SK-N-SH treated with all-trans-retinoic acid at 6 μM for 48 hours (cell line): ENCODE results near the gene ERC1.
"Not testable (repeated sequence)": the region's sequence is repeated elsewhere in the genome, so short reads cannot be mapped to it uniquely, and the experiment has no call there.

ENCODE experiments used
- ATAC-seq: fragments of 200-7000 bp; cut with Tn5 transposase; 3 replicates; pipeline ENCODE4 v1.9.1; 2020; ENCODE audit warnings: mild to moderate bottlenecking, moderate library complexity
- ARNTL ChIP-seq: fragments of 450-650 bp; formaldehyde crosslinking; IDR thresholded peaks from 2 replicates; pipeline ENCODE4 v1.5.0; 2020; ENCODE audit warnings: low read depth, mild to moderate bottlenecking, moderate library complexity, borderline replicate concordance
- BACH2 ChIP-seq: fragments of 250-450 bp; sonication (Bioruptor Pico); IDR thresholded peaks from 2 replicates; pipeline ENCODE4 v1.9.0; 2021; ENCODE audit warnings: mild to moderate bottlenecking, borderline replicate concordance
- CREB5 ChIP-seq: fragments of 250-450 bp; sonication (Bioruptor Pico); IDR thresholded peaks from 2 replicates; pipeline ENCODE4 v1.5.1; 2020; ENCODE audit warnings: low read depth, mild to moderate bottlenecking, moderate library complexity
- CSDC2 ChIP-seq: fragments of 250-450 bp; sonication (Bioruptor Pico); IDR thresholded peaks from 2 replicates; pipeline ENCODE4 v1.5.0; 2020; ENCODE audit warnings: mild to moderate bottlenecking, moderate library complexity
- CSRNP3 ChIP-seq: fragments of 250-450 bp; sonication (Bioruptor Pico); IDR thresholded peaks from 2 replicates; pipeline ENCODE4 v1.5.1; 2021; ENCODE audit warnings: mild to moderate bottlenecking, moderate library complexity
- ESRRG ChIP-seq: fragments of 250-450 bp; sonication (Bioruptor Pico); IDR thresholded peaks from 2 replicates; pipeline ENCODE4 v1.6.1; 2021; ENCODE audit warnings: mild to moderate bottlenecking
- ISL1 ChIP-seq: fragments of 250-450 bp; sonication (Bioruptor Pico); IDR thresholded peaks from 2 replicates; pipeline ENCODE4 v2.1.2; 2022; ENCODE audit warnings: mild to moderate bottlenecking, moderate library complexity
- PATZ1 ChIP-seq: fragments of 250-450 bp; sonication (Bioruptor Pico); IDR thresholded peaks from 2 replicates; pipeline ENCODE4 v1.8.0; 2020; ENCODE audit warnings: mild to moderate bottlenecking, moderate library complexity, borderline replicate concordance
- POU6F1 ChIP-seq: fragments of 250-450 bp; sonication (Bioruptor Pico); IDR thresholded peaks from 2 replicates; pipeline ENCODE4 v1.8.0; 2021; ENCODE audit warnings: low read depth, mild to moderate bottlenecking, moderate library complexity, borderline replicate concordance
- PPARA ChIP-seq: fragments of 250-450 bp; sonication (Bioruptor Pico); IDR thresholded peaks from 2 replicates; pipeline ENCODE4 v1.5.0; 2020; ENCODE audit warnings: mild to moderate bottlenecking, borderline replicate concordance
- RARB ChIP-seq: fragments of 250-450 bp; sonication (Bioruptor Pico); IDR thresholded peaks from 2 replicates; pipeline ENCODE4 v1.8.0; 2021; ENCODE audit warnings: mild to moderate bottlenecking, moderate library complexity
- SNAI2 ChIP-seq: fragments of 250-450 bp; sonication (Bioruptor Pico); IDR thresholded peaks from 2 replicates; pipeline ENCODE4 v1.5.0; 2020; ENCODE audit warnings: mild to moderate bottlenecking, moderate library complexity
- TOX ChIP-seq: fragments of 250-450 bp; sonication (Bioruptor Pico); IDR thresholded peaks from 2 replicates; pipeline ENCODE4 v1.8.0; 2021; ENCODE audit warnings: mild to moderate bottlenecking, moderate library complexity, borderline replicate concordance
- TSHZ2 ChIP-seq: fragments of 250-450 bp; sonication (Bioruptor Pico); IDR thresholded peaks from 2 replicates; pipeline ENCODE4 v1.5.0; 2020; ENCODE audit warnings: mild to moderate bottlenecking, moderate library complexity
- ZC3H10 ChIP-seq: fragments of 250-450 bp; sonication (Bioruptor Pico); IDR thresholded peaks from 2 replicates; pipeline ENCODE4 v1.5.1; 2021; ENCODE audit warnings: mild to moderate bottlenecking, moderate library complexity
- ZFP3 ChIP-seq: fragments of 250-450 bp; sonication (Bioruptor Pico); IDR thresholded peaks from 2 replicates; pipeline ENCODE4 v1.5.0; 2020; ENCODE audit warnings: mild to moderate bottlenecking, moderate library complexity
- ZFP30 ChIP-seq: fragments of 450-650 bp; formaldehyde crosslinking; IDR thresholded peaks from 2 replicates; pipeline ENCODE4 v1.5.0; 2022; ENCODE audit warnings: mild to moderate bottlenecking, moderate library complexity
- ZNF565 ChIP-seq: fragments of 450-650 bp; formaldehyde crosslinking; conservative IDR thresholded peaks from 2 replicates; pipeline ENCODE4 v1.5.0; 2020; ENCODE audit warnings: low read depth, mild to moderate bottlenecking, moderate library complexity
- ZNF70 ChIP-seq: fragments of 450-650 bp; formaldehyde crosslinking; IDR thresholded peaks from 2 replicates; pipeline ENCODE4 v1.5.0; 2020; ENCODE audit warnings: mild to moderate bottlenecking, moderate library complexity
- ZNF8 ChIP-seq: fragments of 450-650 bp; formaldehyde crosslinking; IDR thresholded peaks from 2 replicates; pipeline ENCODE4 v1.5.0; 2020; ENCODE audit warnings: mild to moderate bottlenecking, moderate library complexity

The ERC1 gene

GRCh38 chr12:1047898-1048660, 57.1 kb downstream of the ERC1 start:
- TF ChIP-seq RARB (CRISPR knock-in tag) (no peak), CSRNP3 (CRISPR knock-in tag) (no peak), CREB5 (no peak), ZFP30 (CRISPR knock-in tag) (no peak), ZNF70 (CRISPR knock-in tag) (no peak), ZFP3 (CRISPR knock-in tag) (no peak), ZC3H10 (CRISPR knock-in tag) (no peak), TSHZ2 (no peak), ESRRG (no peak), BACH2 (CRISPR knock-in tag) (no peak), ZNF8 (CRISPR knock-in tag) (no peak), POU6F1 (CRISPR knock-in tag) (no peak), ZNF565 (CRISPR knock-in tag) (no peak)
- TF ChIP-seq, all 23 proteins: peak for 0
- ATAC-seq, result peak; percentile 52; the same call in 2 of the 3 replicates

GRCh38 chr12:1050059-1050707, 59.2 kb downstream of the ERC1 start:
- TF ChIP-seq POU6F1 (CRISPR knock-in tag), result no peak
- TF ChIP-seq CREB5, result no peak
- no peak for TF ChIP-seq RARB (CRISPR knock-in tag)
- no peak for TF ChIP-seq BACH2 (CRISPR knock-in tag)
- no peak for TF ChIP-seq ARNTL
- TF ChIP-seq TOX (CRISPR knock-in tag), result no peak
- TF ChIP-seq SNAI2 (CRISPR knock-in tag), result no peak
- TF ChIP-seq ESRRG, result no peak
- TF ChIP-seq ZNF8 (CRISPR knock-in tag), result no peak
- TF ChIP-seq ZNF70 (CRISPR knock-in tag), result no peak
- no peak for TF ChIP-seq ZNF565 (CRISPR knock-in tag)
- no peak for TF ChIP-seq ISL1 (CRISPR knock-in tag)
- no peak for TF ChIP-seq ZFP30 (CRISPR knock-in tag)
- TF ChIP-seq PATZ1, result no peak
- TF ChIP-seq CSDC2, result no peak
- no peak for TF ChIP-seq ZC3H10 (CRISPR knock-in tag)
- TF ChIP-seq PPARA (CRISPR knock-in tag), result no peak
- no peak for ATAC-seq

GRCh38 chr12:1051672-1052071, 60.6 kb downstream of the ERC1 start:
- ATAC-seq, result not testable (repeated sequence)
